GM19395 (cell line): ENCODE results near the gene ACER3.
"Not testable (repeated sequence)": the region's sequence is repeated elsewhere in the genome, so short reads cannot be mapped to it uniquely, and the experiment has no call there.

ENCODE experiments used
- ATAC-seq: cut with Tn5 transposase; IDR thresholded peaks from one replicate; pipeline ENCODE4 v1.9.1; 2021; ENCODE audit warnings: mild to moderate bottlenecking, moderate library complexity; ENCODE audit not compliant: unreplicated experiment

Gene ACER3

GRCh38 chr11:76987203-76987602, 126.5 kb downstream of the ACER3 start:
- ATAC-seq: no peak

DNA sequence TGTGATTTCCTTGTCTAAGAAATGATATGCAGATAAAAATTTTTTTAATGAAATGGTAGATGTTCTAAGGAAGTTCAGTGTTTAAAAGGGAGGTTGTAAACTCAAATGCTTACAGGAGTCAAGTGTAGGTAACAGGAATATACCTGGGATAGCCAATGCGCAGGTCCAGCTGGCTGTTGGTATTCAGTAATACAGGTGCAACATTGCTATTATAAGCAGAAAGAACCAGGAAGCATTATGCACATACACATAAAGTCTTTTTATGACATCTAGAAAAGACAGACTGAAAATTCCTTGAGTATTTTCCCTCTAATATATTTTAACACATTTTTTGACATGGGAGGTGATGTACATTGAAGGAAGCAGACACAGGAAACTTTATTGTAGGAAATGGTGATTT, 129.9 kb downstream of the ACER3 start:
- ATAC-seq: no peak

DNA sequence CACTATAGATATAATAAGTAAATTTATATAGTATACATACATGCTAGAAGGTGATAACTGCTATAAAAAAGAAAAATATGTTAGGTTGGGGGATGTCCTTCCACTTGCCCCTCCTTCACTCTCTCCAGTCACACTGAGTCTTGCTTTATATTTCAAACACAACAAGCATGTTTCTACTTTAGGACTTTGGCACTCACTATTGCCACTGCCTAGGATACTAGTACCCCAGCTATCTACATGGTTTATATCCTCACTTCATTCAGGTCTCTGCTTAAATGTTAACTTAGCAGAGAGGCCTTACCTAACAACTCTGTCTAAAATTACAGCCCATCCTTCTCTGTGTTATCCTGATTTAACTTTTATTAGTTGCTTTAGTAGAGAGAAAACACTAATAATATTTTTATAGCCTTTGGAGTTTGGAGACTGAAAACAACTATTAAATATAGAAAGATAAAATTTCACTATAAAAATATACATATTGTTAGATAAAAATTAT, 134.4 kb downstream of the ACER3 start:
- ATAC-seq: no peak

DNA sequence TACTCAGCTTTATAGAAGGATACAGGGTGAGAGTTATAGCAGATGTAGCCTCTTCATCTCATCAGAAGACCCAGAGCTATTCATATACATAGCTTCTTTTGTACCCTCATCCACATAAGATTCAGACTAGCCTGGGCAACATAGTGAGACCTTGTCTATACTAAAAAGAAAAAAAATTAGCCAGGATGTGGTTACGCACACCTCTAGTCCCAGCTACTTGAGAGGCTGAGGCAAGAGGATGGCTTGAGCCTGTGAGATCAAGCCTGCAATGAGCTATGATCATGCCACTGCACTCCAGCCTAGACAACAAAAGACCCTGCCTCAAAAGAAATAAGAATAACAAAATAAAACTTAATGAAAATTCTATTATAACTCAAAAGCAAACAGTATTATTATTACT, 136.8 kb downstream of the ACER3 start:
- no peak for ATAC-seq

DNA sequence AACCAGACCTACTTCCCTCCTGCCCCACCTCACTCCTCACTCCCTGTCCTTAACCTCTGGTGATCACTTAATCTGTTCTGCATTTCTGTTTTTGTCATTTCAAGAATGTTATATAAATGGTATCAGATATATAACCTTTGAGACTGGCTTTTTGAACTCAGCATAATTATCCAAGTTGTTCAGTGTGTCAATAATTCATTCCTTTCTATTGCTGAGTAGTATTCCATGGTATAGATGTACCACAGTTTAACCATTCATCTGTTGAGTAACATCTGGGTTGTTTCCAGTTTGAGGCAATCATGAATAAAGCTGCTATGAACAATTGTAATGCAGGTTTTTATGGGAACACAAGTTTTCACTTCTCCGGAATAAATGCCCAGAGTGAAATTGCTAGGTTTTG, 138.9 kb downstream of the ACER3 start:
- ATAC-seq: no peak

DNA sequence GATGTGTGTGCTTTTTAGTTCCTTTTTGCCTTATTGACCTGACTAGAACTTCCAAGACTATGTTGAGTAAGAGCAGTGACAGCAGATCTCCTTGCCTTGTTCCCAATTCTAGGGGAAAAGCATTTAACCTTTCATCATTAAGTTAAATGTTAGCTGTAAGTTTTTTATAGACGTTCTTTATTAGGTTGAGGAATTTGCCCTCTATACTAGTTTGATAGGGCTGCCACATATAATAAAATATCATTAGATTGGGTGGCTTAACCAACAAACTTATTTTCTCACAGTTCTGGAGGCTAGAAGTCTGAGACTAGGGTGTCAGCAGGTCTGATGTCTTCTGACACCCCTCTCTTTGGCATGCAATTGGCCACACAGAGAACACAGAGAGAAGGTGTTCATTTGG, 140.9 kb downstream of the ACER3 start:
- no peak for ATAC-seq

DNA sequence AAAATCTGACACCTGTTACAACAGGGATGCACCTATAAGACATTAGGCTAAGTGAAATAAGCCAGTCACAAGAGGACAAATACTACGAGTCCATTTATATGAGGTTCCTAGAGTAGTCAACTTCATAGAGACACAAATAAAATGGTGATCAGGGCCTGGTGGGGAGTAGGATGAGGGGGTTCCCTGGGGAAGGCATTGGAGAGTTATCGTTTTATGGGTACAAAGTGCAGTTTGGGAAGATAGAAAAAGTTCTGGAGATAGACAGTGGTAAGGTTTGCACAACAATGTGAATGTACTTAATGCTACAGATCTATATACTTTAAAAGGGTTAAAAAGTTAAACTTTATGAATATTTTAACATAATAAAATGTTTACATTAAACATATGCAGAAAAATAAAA, 142.1 kb downstream of the ACER3 start:
- ATAC-seq: no peak

GRCh38 chr11:77003963-77004362, 143.2 kb downstream of the ACER3 start:
- ATAC-seq: no peak

DNA sequence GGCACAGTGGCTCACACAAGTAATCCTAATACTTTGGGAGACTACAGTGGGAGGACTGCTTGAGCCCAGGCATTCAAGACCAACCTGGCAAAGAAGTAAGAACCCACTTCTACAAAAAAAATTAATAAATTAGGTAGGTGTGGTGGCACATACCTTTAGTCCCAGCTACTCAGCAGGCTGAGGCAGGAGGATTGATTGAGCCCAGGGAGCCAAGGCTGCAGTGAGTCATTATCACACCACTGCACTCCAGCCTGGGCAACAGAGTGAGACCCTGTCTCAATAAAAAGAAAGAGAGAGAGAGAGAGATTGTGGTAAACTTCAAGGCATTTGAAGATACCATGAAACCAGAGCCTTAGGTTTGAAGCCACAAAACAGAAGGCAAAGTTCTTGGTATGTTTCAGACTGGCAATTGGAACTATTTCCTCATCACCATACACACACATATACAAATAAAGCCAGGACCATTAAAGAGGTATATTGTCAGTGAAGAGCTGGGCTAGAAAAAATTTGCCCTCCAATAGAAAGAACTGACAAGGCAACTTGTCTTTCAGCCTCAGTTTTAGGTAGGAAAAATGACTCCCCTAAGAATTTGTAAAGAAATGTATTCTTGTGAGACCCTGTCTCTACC, 148.9 kb downstream of the ACER3 start:
- ATAC-seq: no peak

DNA sequence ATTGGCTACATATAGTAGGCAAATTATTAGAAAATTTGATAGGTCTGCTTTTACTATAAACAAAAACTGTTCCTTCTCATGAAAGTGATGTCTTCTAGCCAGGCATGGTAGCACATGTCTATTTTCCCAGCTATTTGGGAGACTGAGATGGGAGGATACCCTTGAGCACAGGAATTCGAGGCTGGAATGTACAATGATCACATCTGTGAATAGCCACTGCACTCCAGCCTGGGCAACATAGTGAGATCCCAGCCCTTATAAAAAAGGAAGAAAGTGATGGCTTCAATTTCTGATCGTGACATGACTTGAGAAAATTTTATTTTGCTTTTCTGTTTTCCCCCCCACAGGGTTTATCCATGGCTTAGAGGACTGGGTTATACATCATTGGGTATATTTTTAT, 154.0 kb downstream of the ACER3 start:
- ATAC-seq: no peak

DNA sequence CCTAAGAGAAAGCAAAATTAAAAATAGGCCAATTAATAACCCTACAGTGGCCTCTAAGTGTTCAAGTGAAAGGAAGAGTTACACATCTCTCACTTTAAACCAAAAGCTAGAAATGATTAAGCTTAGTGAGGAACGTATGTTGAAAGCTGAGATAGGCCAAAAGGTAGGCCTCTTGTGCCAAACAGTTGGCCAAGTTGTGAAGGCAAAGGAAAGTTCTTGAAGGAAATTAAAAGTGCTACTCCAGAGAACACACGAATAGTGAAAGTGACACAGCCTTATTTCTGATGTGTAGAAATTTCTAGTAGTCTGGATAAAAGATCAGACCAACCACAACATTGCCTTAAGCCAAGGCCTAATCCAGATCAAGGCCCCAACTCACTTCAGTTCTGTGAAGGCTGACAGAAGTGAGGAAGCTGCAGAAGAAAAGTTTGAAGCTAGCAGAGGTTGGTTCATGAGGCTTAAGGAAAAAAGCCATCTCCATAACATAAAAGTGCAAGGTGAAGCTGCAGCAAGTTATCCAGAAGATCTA, 157.7 kb downstream of the ACER3 start:
- ATAC-seq: not testable (repeated sequence)

GRCh38 chr11:77019976-77020595, 159.4 kb downstream of the ACER3 start:
- ATAC-seq: no peak

GRCh38 chr11:77020734-77021133, 160.0 kb downstream of the ACER3 start:
- ATAC-seq: no peak

- ATAC-seq: no peak
Observed at GRCh38 chr11:77024745-77025144, 164.0 kb downstream of the ACER3 start.

DNA sequence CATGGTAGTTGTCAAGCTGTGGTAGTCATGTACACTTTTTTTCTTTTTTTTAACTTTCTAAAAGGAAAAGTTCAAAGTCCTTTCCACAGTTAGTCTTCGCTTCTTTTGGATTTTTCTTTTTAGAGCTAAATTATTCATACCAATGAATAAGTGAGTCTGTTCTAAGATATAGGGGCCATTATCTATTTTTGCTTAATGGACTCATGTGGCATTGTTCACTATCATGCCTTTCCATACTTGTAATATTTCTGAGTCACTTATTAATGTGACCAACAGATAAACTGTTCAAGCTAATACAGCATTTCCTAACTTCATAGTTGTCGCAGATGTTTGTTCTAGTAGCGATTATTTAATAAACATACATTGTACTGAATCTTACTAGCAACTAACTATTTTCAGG, 165.5 kb downstream of the ACER3 start:
- no peak for ATAC-seq

- no peak for ATAC-seq
Observed at GRCh38 chr11:77026743-77027142, 166.0 kb downstream of the ACER3 start.

DNA sequence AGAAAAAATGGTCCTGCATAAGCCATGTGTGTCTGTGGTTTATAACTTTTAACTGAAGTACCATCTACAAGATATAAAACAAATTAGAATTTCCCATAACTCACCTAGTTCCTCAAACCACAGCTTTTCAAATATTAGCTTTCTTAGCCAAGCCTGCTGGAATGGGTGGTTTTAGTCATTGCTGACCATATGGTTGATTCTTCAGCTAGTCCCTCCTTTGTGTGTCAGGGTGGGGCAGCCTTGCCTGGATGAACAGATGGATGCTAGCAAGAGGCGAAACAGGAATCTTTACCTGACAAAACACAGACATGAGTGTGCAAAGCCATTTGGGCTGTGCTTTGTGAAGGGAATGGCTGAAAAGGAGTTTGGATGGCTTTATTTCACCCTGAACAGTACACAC, 166.6 kb downstream of the ACER3 start:
- no peak for ATAC-seq

GRCh38 chr11:77029829-77030228, 169.1 kb downstream of the ACER3 start:
- no peak for ATAC-seq

- ATAC-seq: no peak
Observed at GRCh38 chr11:77030834-77031414, 170.2 kb downstream of the ACER3 start.

DNA sequence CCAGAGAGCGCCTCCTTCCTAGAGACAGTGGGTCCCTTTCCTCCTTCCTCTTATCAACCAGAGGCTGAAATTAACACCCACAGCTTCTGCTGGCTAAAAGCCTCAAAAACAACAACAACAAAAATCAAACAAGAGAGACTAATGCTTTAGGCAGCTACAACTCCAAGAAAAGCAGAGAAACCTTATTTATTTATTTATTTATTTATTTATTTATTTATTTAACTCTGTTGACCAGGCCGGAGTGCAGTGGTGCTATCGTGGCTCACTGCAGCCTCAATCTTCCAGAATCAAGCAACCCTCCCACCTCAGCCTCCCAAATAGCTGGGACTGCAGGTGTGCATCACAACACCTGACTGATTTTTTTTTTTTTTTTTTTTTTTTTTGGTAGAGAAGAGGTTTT, 170.9 kb downstream of the ACER3 start:
- no peak for ATAC-seq

DNA sequence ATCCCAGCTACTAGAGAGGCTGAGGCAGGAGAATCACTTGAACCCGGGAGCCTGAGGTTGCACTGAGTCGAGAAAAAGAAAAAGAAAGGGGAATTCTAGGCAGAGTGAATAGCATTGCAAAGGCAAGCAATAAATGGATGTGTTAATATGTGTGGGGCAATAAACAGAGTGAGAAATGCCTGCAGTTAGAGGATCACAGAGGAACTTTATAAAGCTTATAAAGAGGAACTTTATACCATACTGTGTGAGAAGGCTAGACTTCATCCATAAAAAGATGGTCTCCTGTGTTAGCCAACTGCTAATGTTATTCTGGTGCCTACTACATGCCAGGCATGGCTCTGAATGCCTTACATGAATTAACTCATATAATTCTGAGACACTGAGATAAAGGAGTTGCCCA, 174.3 kb downstream of the ACER3 start:
- ATAC-seq: no peak

DNA sequence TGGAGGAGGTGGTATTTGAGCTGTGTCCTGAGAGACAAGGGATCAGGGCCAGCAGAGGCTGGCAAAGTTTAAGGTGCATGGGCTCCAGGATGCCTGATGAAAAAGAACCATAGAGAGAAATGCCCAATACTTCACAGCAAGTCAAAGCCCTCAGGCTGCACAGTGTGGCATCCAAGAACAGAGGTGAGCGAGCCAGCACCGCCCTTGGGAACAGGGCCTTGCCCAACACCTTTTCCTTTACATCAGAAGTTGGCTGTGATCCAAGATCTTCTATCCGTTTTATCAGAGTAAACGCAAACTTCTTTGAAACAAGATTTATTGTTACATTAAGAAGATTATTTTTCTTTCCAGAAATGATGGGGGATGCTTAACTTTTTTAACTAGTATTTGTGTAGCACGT, 174.9 kb downstream of the ACER3 start:
- no peak for ATAC-seq
